IPS-15b (cell line): ENCODE measurements around the gene UBD.

Source experiments
- H3K27me3 ChIP-seq: one replicate; pipeline ENCODE4 v1.6.1; 2013; ENCODE audit warnings: low read length; ENCODE audit not compliant: control insufficient read depth, insufficient read depth
- H3K36me3 ChIP-seq: one replicate; pipeline ENCODE4 v1.6.1; 2013; ENCODE audit warnings: low read length; ENCODE audit not compliant: control insufficient read depth, insufficient read depth
- H3K4me1 ChIP-seq: one replicate; pipeline ENCODE4 v1.6.1; 2013; ENCODE audit warnings: mild to moderate bottlenecking, low read length; ENCODE audit not compliant: control insufficient read depth, insufficient read depth
- H3K4me3 ChIP-seq: one replicate; pipeline ENCODE4 v1.5.1; 2013; ENCODE audit warnings: low read depth, low read length
- H3K9ac ChIP-seq: one replicate; pipeline ENCODE4 v1.6.1; 2013; ENCODE audit warnings: low read depth, mild to moderate bottlenecking, low read length
- H3K9me3 ChIP-seq: one replicate; pipeline ENCODE4 v1.6.1; 2013; ENCODE audit warnings: mild to moderate bottlenecking, low read length; ENCODE audit not compliant: control insufficient read depth, insufficient read depth

UBD gene

GRCh38 chr6:29559524-29560287, at the start of gene UBD:
Gene UBD (minus strand): TSS chr6:29559732. CDS start chr6:29559701, 31 bp downstream.
- no peaks in the 10 kb centered on the region for H3K9me3 ChIP-seq
- no peak within 1 kb of the TSS for H3K9ac ChIP-seq
- peaks cover 15% of the 10 kb centered on the region for H3K4me1 ChIP-seq
- H3K27me3 ChIP-seq, result peaks cover 18% of the 10 kb centered on the region
- H3K4me3 ChIP-seq, result no peak within 1 kb of the TSS
- no peaks in the 10 kb centered on the region for H3K36me3 ChIP-seq

GRCh38 chr6:29608131-29608530, 48.6 kb upstream of the UBD start:
- Histone ChIP-seq H3K9me3 (no peaks in the 10 kb centered on the region), H3K4me3 (no peak overlapping the region), H3K4me1 (no peaks in the 10 kb centered on the region), H3K27me3 (no peaks in the 10 kb centered on the region), H3K9ac (no peak overlapping the region), H3K36me3 (peaks cover 70% of the 10 kb centered on the region)

GRCh38 chr6:29603930-29604329, 44.4 kb upstream of the UBD start:
- Histone ChIP-seq H3K36me3 (peaks cover 69% of the 10 kb centered on the region), H3K9ac (no peak overlapping the region), H3K4me1 (no peaks in the 10 kb centered on the region), H3K9me3 (no peaks in the 10 kb centered on the region), H3K4me3 (no peak overlapping the region), H3K27me3 (no peaks in the 10 kb centered on the region)

DNA sequence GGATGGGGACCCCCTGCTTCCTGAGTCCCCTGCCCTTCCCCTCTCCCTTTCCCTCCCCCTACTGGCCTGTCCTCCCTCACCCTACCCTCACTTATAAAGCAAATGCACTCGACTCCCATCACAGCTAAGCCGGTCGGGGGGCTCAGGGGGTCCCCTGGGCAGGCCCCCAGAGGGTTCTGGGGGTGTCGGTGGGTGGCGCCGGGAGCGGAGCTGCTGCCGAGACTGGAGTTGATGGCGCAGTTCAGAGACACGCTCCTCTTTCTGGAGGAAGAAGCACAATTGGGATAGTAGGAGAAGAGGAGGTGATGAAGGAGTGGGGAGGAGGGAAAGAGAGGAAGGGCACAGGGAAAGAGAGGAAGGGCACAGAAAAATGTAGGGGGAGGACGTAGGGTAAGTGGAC, 43.9 kb upstream of the UBD start:
- no peak overlapping the region for H3K4me3 ChIP-seq
- no peaks in the 10 kb centered on the region for H3K27me3 ChIP-seq
- no peaks in the 10 kb centered on the region for H3K9me3 ChIP-seq
- H3K4me1 ChIP-seq, result no peaks in the 10 kb centered on the region
- no peak overlapping the region for H3K9ac ChIP-seq
- peaks cover 65% of the 10 kb centered on the region for H3K36me3 ChIP-seq

DNA sequence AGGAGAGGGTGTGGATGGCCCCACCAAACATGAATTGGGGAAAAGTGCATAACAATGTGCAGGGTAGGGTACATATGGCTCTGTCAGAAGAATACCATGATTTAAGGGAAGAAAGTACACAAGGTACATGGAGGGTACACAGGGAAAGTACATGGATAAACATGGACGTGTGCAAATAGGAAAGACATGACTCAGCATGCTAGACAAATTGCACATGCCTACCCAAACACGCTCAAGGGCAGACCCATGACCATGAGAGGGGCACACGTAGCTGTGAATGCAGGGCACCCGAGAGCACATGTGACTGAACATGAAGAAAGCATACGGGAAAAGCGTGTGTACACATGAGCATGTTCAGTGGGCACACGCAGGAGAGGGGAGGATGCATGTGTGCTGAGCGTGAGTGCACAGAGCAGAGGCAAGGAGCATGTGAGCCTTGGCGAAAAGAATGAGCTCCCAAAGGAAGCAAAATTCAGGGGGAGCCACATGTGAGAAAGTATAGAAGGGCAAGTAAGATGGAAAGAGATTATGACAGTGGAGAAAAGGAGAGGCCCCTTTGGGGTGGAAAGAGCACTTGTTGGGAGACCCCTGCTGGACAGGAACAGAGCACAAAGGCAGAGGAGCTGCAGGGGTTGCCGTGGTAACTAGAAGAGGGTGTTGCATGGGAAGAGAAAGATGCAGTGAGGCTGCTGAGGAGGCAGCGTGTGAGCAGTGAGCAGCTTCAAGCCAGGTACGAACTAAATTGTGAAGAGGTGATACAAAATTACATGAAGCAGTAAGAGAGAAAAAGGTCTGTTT, 43.2 kb upstream of the UBD start:
- Histone ChIP-seq H3K4me3 (no peak overlapping the region), H3K9ac (no peak overlapping the region), H3K27me3 (no peaks in the 10 kb centered on the region), H3K4me1 (no peaks in the 10 kb centered on the region), H3K36me3 (peaks cover 61% of the 10 kb centered on the region), H3K9me3 (no peaks in the 10 kb centered on the region)

DNA sequence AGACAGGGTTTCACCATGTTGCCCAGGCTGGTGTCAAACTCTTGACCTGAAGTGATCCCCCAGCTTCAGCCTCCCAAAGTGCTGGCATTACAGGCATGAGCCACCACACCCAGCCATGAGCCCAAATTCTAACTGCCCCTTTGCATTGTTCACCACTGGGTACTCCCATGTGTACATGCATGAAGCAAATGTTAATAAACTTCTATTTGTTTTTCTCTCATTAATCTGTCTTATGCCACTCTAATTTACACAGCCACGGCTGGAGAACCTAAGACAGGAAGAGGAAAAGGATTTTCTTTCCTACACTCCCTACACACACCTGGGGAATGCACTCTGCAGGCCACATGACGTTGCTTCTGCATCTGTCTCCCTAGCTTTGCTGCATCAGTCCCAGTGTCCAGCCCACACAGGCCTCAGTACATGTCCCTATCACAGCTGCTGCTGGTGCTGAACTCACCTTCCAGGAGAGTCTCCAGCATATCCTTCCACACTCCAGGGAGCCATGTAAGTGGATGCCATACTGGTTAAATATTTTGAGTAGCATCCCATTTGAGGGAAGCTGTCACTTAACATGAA, 38.7 kb upstream of the UBD start:
- Histone ChIP-seq H3K27me3 (no peaks in the 10 kb centered on the region), H3K9me3 (no peaks in the 10 kb centered on the region), H3K36me3 (peaks cover 23% of the 10 kb centered on the region), H3K9ac (no peak overlapping the region), H3K4me3 (no peak overlapping the region), H3K4me1 (peaks cover 6% of the 10 kb centered on the region)

GRCh38 chr6:29597184-29597583, 37.7 kb upstream of the UBD start:
- no peak overlapping the region for H3K4me3 ChIP-seq
- H3K27me3 ChIP-seq, result no peaks in the 10 kb centered on the region
- H3K9ac ChIP-seq, result no peak overlapping the region
- H3K4me1 ChIP-seq, result peaks cover 6% of the 10 kb centered on the region
- no peaks in the 10 kb centered on the region for H3K9me3 ChIP-seq
- H3K36me3 ChIP-seq, result peaks cover 14% of the 10 kb centered on the region

DNA sequence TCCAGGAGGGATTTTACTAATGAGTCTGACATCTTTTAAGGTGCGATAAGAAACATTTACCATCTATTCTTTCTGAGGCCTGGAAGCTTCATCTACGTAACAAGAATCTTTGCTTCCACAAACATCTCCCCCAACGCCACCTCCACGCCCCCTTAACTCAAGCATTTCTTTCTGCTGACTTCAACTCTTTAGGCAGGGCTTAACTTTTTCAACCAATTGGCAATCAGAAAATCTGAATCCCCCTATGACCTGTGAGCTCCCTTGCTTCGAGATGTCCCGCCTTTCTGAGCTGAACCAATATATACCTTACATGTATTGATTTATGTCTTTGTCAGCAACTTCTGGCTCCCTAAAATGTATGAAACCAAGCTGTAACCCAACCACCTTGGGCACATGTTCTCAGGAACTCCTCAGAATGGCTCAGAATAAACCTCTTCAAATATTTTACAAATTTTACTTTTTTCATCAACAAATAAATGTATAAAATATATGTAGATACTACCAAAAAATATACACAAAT, 36.9 kb upstream of the UBD start:
- Histone ChIP-seq H3K4me1 (peaks cover 10% of the 10 kb centered on the region), H3K4me3 (no peak overlapping the region), H3K36me3 (peaks cover 7% of the 10 kb centered on the region), H3K27me3 (no peaks in the 10 kb centered on the region), H3K9me3 (no peaks in the 10 kb centered on the region), H3K9ac (no peak overlapping the region)

DNA sequence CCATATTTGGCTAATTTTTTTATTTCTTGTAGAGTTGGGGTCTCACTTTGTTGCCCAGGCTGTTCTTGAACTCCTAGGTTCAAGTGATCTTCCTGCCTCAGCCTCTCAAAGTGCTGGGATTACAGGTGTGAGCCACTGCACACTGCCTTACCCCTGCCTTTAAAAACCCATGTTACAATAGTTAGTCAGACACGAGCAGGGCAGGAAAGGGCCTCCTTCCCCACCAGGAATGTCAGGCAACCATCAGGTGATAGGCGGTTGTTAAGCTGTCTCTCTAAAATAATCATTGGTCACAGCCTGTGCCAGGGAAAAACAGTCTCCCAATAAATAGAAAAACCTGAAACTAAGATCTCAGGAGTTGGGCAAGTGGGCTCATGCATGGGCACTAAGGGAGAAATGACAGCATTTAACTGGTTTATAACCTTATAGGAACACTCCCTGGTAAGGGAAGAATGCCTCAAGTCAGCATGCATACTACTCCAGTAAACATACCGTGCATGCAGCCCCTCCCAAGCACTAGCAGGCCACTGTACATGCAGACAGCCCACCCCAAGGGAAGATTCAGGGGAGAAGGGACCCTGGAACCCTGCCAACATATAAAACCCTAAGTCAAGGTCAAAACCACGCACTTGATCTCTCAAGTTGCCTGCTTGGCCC, 33.8 kb upstream of the UBD start:
- no peaks in the 10 kb centered on the region for H3K27me3 ChIP-seq
- H3K9ac ChIP-seq, result no peak overlapping the region
- no peaks in the 10 kb centered on the region for H3K36me3 ChIP-seq
- H3K4me1 ChIP-seq, result peaks cover 10% of the 10 kb centered on the region
- no peaks in the 10 kb centered on the region for H3K9me3 ChIP-seq
- no peak overlapping the region for H3K4me3 ChIP-seq

GRCh38 chr6:29591677-29592076, 32.1 kb upstream of the UBD start:
- H3K36me3 ChIP-seq, result no peaks in the 10 kb centered on the region
- H3K4me1 ChIP-seq, result peaks cover 10% of the 10 kb centered on the region
- no peaks in the 10 kb centered on the region for H3K9me3 ChIP-seq
- no peaks in the 10 kb centered on the region for H3K27me3 ChIP-seq
- no peak overlapping the region for H3K4me3 ChIP-seq
- no peak overlapping the region for H3K9ac ChIP-seq

GRCh38 chr6:29590218-29590808, 30.8 kb upstream of the UBD start:
- H3K9ac ChIP-seq, result no peak overlapping the region
- H3K4me1 ChIP-seq, result peaks cover 4% of the 10 kb centered on the region
- no peaks in the 10 kb centered on the region for H3K36me3 ChIP-seq
- no peaks in the 10 kb centered on the region for H3K9me3 ChIP-seq
- no peak overlapping the region for H3K4me3 ChIP-seq
- no peaks in the 10 kb centered on the region for H3K27me3 ChIP-seq
